Islet of Langerhans (tissue), 1 donor: Measurements from ENCODE around the gene MAGI1.
"Not testable (repeated sequence)": the region's sequence is repeated elsewhere in the genome, so short reads cannot be mapped to it uniquely, and the experiment has no call there.

Experiments
- FAIRE-seq: peaks from one replicate; lab custom pipeline; 2011; peaks lifted over from hg19 to GRCh38; lab: Jason Lieb, UNC

MAGI1 gene

GRCh38 chr3:65618599-65618998 is 420.1 kb downstream of the MAGI1 start:
- no peak for FAIRE-seq

- FAIRE-seq: no peak
These were observed 420.9 kb downstream of the MAGI1 start for GRCh38 chr3:65617787-65618186.

GRCh38 chr3:65617209-65617608 is 421.5 kb downstream of the MAGI1 start:
- FAIRE-seq: no peak

- FAIRE-seq: no peak
These were observed 422.2 kb downstream of the MAGI1 start for GRCh38 chr3:65616563-65616962.

GRCh38 chr3:65615329-65615728 is 423.4 kb downstream of the MAGI1 start:
- no peak for FAIRE-seq

- FAIRE-seq: no peak
These were observed 424.1 kb downstream of the MAGI1 start for GRCh38 chr3:65614585-65614984.

- not testable (repeated sequence) for FAIRE-seq
These were observed 430.7 kb downstream of the MAGI1 start for GRCh38 chr3:65607965-65608460.

- FAIRE-seq: no peak
These were observed 431.6 kb downstream of the MAGI1 start for GRCh38 chr3:65607101-65607500.

- no peak for FAIRE-seq
These were observed 432.8 kb downstream of the MAGI1 start for GRCh38 chr3:65605876-65606432.

- FAIRE-seq: no peak
These were observed 433.7 kb downstream of the MAGI1 start for GRCh38 chr3:65604863-65605526.

- no peak for FAIRE-seq
These were observed 435.1 kb downstream of the MAGI1 start for GRCh38 chr3:65603631-65604030.

GRCh38 chr3:65600888-65601287 is 437.8 kb downstream of the MAGI1 start:
- no peak for FAIRE-seq

- FAIRE-seq: no peak
These were observed 440.7 kb downstream of the MAGI1 start for GRCh38 chr3:65597952-65598413.

GRCh38 chr3:65597226-65597951 is 441.3 kb downstream of the MAGI1 start:
- FAIRE-seq: no peak

- FAIRE-seq: no peak
These were observed 442.0 kb downstream of the MAGI1 start for GRCh38 chr3:65596571-65597225.

GRCh38 chr3:65596029-65596300 is 442.8 kb downstream of the MAGI1 start:
- FAIRE-seq: peak; percentile 36

GRCh38 chr3:65595222-65596028 is 443.3 kb downstream of the MAGI1 start:
- no peak for FAIRE-seq

- no peak for FAIRE-seq
These were observed 444.7 kb downstream of the MAGI1 start for GRCh38 chr3:65593780-65594752.

- FAIRE-seq: no peak
These were observed 447.4 kb downstream of the MAGI1 start for GRCh38 chr3:65591313-65591712.

- FAIRE-seq: no peak
These were observed 449.8 kb downstream of the MAGI1 start for GRCh38 chr3:65588884-65589283.
